ENCODE measurements around the gene IGSF9. TPM values are rescaled to one million over a fixed set of nuclear protein-coding genes. Genes with fewer than 3 reads are reported as not detected.

Gene IGSF9
- total RNA-seq, 1 donor: under 0.01 TPM

- Histone ChIP-seq H4K20me1 (ENCODE audit: insufficient read depth, low read length) (peaks cover 39% of the 10 kb centered on the region), H3K36me3 (ENCODE audit: insufficient read depth, low read length) (peaks cover 30% of the 10 kb centered on the region), H3K9me3 (ENCODE audit: low read depth, low read length) (no peaks in the 10 kb centered on the region), H3K27me3 (ENCODE audit: insufficient read depth, low read length) (no peaks in the 10 kb centered on the region), H3K4me3 (ENCODE audit: insufficient read depth, low read length) (no peak overlapping the region), H3K4me1 (ENCODE audit: insufficient read depth, low read length) (peaks cover 50% of the 10 kb centered on the region), H3K4me2 (ENCODE audit: insufficient read depth, low read length) (no peak overlapping the region), H2AFZ (ENCODE audit: low read length) (no peak overlapping the region), H3K79me2 (ENCODE audit: insufficient read depth, low read length) (peaks cover 37% of the 10 kb centered on the region), H3K27ac (ENCODE audit: low read depth, low read length) (no peak overlapping the region)
- no peak for TF ChIP-seq CTCF (IDR thresholded peaks at IDR 0.05; ENCODE audit: extremely low read depth, low read depth, low read length)
- DNase-seq (ENCODE audit: insufficient read length, low spot score, missing footprints): peak; percentile 23
Observed at GRCh38 chr1:159917533-159918351, 27.7 kb downstream of the IGSF9 start.

GRCh38 chr1:159916242-159917051 is 29.0 kb downstream of the IGSF9 start:
- Histone ChIP-seq H3K27ac (ENCODE audit: low read depth, low read length) (peak overlapping the region; percentile 76), H2AFZ (ENCODE audit: low read length) (no peak overlapping the region), H3K4me2 (ENCODE audit: insufficient read depth, low read length) (peak overlapping the region; percentile 58), H3K36me3 (ENCODE audit: insufficient read depth, low read length) (peaks cover 30% of the 10 kb centered on the region), H3K4me1 (ENCODE audit: insufficient read depth, low read length) (peaks cover 48% of the 10 kb centered on the region), H3K9me3 (ENCODE audit: low read depth, low read length) (no peaks in the 10 kb centered on the region), H3K79me2 (ENCODE audit: insufficient read depth, low read length) (peaks cover 24% of the 10 kb centered on the region), H4K20me1 (ENCODE audit: insufficient read depth, low read length) (peaks cover 28% of the 10 kb centered on the region), H3K27me3 (ENCODE audit: insufficient read depth, low read length) (no peaks in the 10 kb centered on the region), H3K4me3 (ENCODE audit: insufficient read depth, low read length) (no peak overlapping the region)
- TF ChIP-seq CTCF (IDR thresholded peaks at IDR 0.05; ENCODE audit: extremely low read depth, low read depth, low read length): no peak
- DNase-seq (ENCODE audit: insufficient read length, low spot score, missing footprints): peak; percentile 94

- H3K4me3 ChIP-seq (ENCODE audit: insufficient read depth, low read length): no peak overlapping the region
- DNase-seq (ENCODE audit: insufficient read length, low spot score, missing footprints): no peak
- TF ChIP-seq CTCF (IDR thresholded peaks at IDR 0.05; ENCODE audit: extremely low read depth, low read depth, low read length): no peak
- H3K27ac ChIP-seq (ENCODE audit: low read depth, low read length): peak overlapping the region; percentile 76
- H3K27me3 ChIP-seq (ENCODE audit: insufficient read depth, low read length): no peaks in the 10 kb centered on the region
- H3K9me3 ChIP-seq (ENCODE audit: low read depth, low read length): no peaks in the 10 kb centered on the region
- peaks cover 24% of the 10 kb centered on the region for H4K20me1 ChIP-seq (ENCODE audit: insufficient read depth, low read length)
- peaks cover 30% of the 10 kb centered on the region for H3K36me3 ChIP-seq (ENCODE audit: insufficient read depth, low read length)
- H3K4me1 ChIP-seq (ENCODE audit: insufficient read depth, low read length): peaks cover 50% of the 10 kb centered on the region
- peaks cover 16% of the 10 kb centered on the region for H3K79me2 ChIP-seq (ENCODE audit: insufficient read depth, low read length)
- peak overlapping the region; percentile 58 for H3K4me2 ChIP-seq (ENCODE audit: insufficient read depth, low read length)
- H2AFZ ChIP-seq (ENCODE audit: low read length): no peak overlapping the region
Observed at GRCh38 chr1:159915571-159916241, 29.7 kb downstream of the IGSF9 start.
